GM12891 (cell line): ENCODE measurements around the gene CDK18.

ENCODE experiments used
- POLR2A ChIP-seq: IDR thresholded peaks from 2 replicates; pipeline ENCODE4 v1.6.1; 2011; ENCODE audit warnings: low read depth, low read length, control low read depth
- POLR2AphosphoS5 ChIP-seq: IDR thresholded peaks from 2 replicates; pipeline ENCODE4 v1.6.1; 2011; ENCODE audit warnings: low read depth, low read length, control low read depth
- TAF1 ChIP-seq: IDR thresholded peaks from 2 replicates; pipeline ENCODE4 v1.6.1; 2011; ENCODE audit warnings: low read depth, low read length, control low read depth

DNA sequence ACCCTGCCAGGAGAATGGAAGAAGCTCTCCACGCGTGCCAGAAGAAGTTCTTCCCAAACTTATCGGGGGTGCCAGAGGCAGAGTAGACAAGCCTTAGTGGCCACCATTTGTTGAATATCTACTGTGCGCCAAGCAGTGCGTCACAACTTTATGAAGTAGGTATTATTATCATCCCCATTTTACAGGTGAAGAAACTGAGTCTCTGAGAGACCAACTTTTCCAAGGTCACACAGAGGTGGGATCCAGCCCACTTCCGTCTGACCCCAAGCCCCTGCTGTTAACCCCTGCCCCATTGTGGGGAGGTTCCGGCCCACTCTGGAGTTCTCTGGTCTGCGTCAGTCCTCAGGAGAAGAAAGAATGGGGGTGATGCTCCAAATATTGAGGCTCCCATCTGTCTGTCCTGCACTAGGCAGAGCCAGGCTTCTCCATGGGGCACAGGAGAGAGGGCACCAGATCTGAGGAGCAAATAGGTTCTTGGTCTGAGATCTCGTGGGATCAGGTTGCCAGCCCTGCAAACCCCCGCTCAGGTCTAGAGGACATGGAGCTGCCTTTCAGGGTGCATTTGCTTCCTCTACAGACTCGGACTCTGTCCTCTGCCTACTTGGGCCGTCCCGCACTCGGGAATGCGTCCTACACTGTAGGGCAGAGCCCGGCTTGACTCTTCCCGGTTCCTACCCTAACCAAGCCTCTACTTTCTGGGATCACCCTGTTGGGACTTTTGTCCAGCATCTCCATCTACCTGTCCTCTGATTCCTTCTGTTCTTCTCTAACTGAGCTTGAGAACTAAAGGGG, 2.1 kb downstream of the CDK18 start:
- TF ChIP-seq POLR2A (no peak), TAF1 (no peak), POLR2AphosphoS5 (no peak)
